HFF-Myc (cell line): ENCODE results near the gene HACD1.

ENCODE experiments used
- DNase-seq: peaks from one replicate; pipeline ENCODE4 v3.0.0-alpha.2; 2011; ENCODE audit warnings: low read depth; ENCODE audit errors: extremely low read depth
- H3K4me3 ChIP-seq: replicated peaks from 2 replicates; pipeline ENCODE4 v1.5.1; 2011; ENCODE audit warnings: low read depth, mild to moderate bottlenecking, control low read depth, low read length
- TF ChIP-seq, protein P1 (sequence below): IDR thresholded peaks from 2 replicates; pipeline ENCODE4 v1.5.1; 2012; ENCODE audit warnings: mild to moderate bottlenecking, low read depth, low read length, control low read depth; ENCODE audit errors: missing control alignments

The HACD1 gene

DNA sequence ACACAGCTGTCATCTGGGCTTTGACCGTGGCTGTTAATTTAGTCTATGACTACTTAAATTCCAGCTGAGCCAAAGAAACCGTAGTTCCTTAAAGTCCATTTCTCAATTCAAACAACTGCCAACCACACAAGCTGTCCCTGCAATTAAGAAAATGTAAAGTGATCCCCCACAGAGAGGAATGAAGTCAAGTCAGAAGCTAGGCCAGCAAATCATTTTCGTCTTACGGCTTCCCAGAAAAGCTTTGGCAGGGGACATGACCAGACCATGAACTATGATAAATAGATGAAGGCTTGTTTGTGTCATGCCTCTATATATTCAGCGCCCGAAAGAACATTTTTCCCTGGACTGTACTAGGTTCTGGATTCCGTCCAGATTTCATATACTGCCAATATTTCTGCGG is 54.6 kb downstream of the HACD1 start:
- TF ChIP-seq, protein P1, sequence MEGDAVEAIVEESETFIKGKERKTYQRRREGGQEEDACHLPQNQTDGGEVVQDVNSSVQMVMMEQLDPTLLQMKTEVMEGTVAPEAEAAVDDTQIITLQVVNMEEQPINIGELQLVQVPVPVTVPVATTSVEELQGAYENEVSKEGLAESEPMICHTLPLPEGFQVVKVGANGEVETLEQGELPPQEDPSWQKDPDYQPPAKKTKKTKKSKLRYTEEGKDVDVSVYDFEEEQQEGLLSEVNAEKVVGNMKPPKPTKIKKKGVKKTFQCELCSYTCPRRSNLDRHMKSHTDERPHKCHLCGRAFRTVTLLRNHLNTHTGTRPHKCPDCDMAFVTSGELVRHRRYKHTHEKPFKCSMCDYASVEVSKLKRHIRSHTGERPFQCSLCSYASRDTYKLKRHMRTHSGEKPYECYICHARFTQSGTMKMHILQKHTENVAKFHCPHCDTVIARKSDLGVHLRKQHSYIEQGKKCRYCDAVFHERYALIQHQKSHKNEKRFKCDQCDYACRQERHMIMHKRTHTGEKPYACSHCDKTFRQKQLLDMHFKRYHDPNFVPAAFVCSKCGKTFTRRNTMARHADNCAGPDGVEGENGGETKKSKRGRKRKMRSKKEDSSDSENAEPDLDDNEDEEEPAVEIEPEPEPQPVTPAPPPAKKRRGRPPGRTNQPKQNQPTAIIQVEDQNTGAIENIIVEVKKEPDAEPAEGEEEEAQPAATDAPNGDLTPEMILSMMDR, result no peak
- no peak for DNase-seq
- no peak overlapping the region for H3K4me3 ChIP-seq

DNA sequence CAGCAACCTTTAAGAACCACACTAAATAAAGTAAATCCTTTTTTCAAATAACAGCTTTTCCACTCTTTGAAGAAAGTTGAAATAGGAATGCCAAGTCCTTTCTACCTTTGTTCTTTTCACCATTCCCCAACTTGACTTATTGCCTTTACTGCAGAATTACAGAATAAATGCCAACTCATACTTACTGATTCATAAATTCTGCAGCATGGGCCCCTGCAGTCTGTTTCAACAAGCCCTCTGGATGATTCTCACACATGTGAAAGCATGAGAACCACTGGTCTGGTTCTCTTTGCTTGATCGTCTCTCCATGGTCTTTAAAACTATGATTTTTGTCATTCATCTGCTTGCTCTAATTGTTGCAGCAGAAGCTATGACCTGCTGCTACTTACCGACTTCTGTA is 56.1 kb downstream of the HACD1 start:
- no peak overlapping the region for H3K4me3 ChIP-seq
- DNase-seq, result no peak
- TF ChIP-seq, protein P1, result no peak

DNA sequence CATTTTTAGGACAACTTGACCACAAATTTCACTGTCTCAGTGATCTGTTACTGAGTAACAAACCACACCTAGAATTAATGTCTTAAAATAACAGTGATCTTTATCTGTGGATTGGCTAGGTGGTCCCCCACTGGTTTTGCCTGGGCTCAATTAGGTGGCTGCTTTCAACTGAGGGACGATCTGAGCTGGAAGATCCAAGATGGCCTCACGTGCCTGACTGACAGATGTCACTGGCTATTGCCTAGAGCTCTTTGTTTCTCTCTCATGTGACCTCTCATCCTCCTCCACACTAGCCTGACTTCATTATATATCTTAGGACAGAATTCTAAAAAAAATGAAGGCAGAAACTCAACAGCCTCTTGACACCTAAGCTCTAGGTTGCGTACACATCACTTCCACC is 59.7 kb downstream of the HACD1 start:
- H3K4me3 ChIP-seq, result no peak overlapping the region
- no peak for DNase-seq
- TF ChIP-seq, protein P1, result no peak

DNA sequence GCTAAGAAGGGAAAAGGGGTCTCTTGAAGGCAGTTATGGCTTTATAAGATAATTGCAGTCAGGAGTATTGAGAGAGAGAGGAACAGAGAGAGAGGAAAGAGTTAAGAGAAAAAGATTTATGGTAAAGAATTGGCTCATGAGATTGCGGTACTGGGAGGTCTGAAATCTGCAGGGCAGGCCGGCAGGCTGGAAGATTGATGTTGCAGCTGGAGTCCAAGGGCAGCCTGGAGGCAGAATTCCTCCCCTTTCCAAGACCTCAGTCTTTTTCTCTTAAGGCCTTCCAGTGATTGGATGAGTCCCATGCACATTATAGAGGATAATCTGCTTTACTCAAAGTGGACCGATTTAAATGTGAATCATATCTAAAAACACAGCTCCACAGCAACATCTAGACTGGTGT is 68.4 kb downstream of the HACD1 start:
- TF ChIP-seq, protein P1, result no peak
- no peak for DNase-seq
- H3K4me3 ChIP-seq, result no peak overlapping the region

DNA sequence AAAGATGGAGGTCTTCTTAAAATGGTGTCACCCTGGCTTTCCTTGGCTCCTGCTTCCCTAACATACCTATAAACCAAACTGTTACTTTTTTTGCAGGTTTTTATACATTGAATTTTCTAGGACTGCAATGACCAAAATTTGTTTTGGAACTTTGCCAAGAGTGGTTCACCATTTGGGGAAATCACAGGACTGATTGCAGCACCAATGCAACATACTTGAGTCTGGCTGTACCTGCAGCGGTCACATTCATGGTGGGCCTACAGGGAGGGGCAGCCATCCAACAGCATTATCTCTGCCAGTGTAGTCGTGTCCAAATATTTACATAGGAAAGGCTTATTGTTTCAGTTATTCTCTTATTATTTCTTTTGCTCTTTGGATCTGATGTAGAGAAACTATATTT is 69.0 kb downstream of the HACD1 start:
- TF ChIP-seq, protein P1, result no peak
- no peak overlapping the region for H3K4me3 ChIP-seq
- DNase-seq, result no peak

DNA sequence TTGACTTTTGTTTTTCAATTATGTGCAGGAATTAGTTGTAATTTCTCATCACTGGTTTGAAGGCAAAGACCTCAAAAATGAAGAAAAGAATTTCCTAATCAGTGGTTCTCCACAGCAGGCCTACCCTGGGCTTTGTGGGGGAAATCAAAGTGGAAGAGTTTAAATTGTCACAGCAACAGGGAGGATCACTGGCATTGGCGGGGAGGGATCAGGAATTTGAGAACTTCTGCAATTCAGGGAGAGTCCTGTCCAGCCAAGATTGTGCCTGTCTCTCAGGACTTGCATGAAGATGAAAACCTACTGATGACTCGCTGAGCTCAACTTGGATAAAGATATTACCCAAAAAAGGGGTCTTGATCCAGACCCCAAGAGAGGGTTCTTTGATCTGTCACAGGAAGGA is 70.1 kb downstream of the HACD1 start:
- TF ChIP-seq, protein P1, result no peak
- no peak overlapping the region for H3K4me3 ChIP-seq
- no peak for DNase-seq

DNA sequence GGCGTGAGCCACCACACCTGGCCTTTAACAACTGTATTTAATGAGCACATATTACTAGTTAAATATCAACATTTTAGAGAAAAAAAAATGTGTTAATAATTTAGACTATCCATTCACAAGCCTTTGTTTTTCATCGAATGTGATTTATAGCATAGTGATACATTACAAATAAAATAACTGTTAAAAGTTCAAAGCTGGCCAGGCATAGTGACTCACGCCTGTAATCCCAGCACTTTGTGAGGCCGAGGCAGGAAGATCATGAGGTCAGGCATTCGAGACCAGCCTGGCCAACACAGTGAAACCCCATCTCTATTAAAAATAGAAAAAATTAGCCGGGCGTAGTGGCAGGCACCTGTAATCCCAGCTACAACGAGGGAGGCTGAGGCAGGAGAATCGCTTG is 72.7 kb downstream of the HACD1 start:
- no peak for DNase-seq
- H3K4me3 ChIP-seq, result no peak overlapping the region
- TF ChIP-seq, protein P1, result no peak
